ENCODE results near the gene FLAD1.

FLAD1 gene

DNA sequence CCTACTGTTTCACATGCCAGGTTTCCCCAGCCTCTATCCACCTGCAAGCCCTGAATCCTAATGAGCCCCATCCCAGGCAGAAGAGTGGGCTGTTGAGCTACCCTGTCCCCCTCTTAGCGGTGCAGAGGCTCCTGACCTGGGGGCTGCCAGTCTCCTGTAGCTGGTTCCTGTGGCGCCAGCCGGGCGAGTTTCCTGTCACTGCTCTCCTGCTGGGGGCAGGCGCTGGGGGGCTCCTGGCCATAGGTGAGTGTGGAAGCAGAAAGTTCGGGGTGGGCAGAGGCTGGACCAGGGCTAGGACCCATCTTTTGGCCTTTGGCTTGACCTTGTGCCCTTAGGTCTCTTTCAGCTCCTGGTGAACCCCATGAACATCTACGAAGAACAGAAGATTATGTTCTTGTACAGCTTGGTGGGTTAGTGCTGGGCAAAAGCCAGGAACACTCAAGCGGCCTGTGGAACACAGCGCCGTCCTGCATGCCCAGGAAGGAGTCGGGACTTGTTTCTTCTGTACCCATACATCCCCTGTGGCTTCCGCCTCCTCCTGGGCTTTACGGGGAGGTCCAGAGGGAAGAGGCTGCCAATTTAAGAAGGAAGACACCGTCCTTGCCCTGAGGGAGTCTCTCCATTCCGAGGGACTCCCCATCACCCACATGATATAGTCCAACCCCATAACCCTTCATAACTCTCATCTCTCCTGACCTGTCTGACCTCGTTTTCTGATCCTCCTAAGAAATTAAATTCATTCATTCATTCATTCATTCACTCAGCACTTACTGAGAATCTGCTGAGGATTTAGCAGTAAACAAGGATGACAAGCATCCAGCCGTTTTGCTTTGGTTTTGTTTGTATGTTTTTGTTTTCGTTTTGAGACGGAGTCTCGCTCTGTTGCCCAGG lies 51.4 kb downstream of the FLAD1 start:
- no peak for DNase-seq (ENCODE audit: low read depth in 4 of 4, low spot score in 1 of 4)

DNA sequence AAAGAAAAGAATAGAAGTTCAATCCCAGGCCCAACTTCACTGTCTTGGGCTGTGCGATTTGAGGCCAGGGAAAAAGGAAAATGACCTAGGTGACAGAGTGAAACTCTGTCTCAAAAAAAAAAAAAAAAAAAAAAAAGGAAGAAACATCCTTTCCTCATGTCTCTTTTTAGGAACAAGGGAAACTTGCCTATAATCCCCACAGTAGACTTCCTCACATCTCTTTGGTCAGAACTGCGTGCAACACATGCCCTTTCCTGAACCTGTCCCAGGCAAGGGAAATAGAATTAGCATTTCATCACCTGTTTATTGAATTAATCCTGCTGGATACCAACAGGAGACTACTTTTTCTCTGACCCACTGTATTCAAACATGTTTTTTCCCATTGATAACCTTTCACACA lies 52.8 kb downstream of the FLAD1 start:
- DNase-seq (ENCODE audit: low read depth in 4 of 4, low spot score in 1 of 4): no peak

GRCh38 chr1:155037043-155037442 lies 53.9 kb downstream of the FLAD1 start:
- DNase-seq (ENCODE audit: low read depth in 4 of 4, low spot score in 1 of 4): no peak

GRCh38 chr1:155037851-155038441 lies 54.8 kb downstream of the FLAD1 start:
- no peak for DNase-seq (ENCODE audit: low read depth in 4 of 4, low spot score in 1 of 4)

DNA sequence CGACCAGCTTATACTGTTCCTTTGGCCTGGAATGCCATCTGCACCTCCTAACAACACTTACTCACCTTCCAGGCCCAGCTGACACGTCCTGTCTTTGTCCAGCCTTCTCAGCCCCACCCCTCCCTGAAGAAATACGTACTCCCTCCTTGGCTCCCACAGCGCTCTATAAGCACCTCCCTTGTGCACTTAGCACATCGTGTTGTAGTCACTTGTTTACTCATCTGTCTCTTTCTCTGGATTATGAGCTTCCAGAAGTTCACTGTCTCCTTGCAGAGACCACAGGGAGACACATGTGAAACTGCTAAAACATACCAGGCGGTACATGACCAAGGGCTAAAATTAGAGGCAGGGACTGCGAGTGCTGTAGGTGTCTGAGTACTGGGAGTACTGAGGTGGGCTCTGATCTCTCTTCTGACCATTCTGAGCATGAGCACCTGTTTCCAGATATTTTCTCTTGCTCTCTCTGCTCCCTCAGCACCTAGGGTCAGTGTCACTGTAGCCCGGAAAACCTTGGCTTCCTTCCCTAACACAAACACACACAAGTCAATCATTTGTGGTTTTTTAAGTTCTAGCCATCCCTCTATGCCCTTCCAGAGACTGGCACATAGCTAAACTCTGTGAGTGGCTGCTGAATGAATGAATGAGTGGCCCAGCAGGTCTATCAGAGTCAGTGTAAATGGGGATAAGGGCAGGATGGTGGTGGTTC lies 55.6 kb downstream of the FLAD1 start:
- DNase-seq (ENCODE audit: low read depth in 4 of 4, low spot score in 1 of 4): no peak

DNA sequence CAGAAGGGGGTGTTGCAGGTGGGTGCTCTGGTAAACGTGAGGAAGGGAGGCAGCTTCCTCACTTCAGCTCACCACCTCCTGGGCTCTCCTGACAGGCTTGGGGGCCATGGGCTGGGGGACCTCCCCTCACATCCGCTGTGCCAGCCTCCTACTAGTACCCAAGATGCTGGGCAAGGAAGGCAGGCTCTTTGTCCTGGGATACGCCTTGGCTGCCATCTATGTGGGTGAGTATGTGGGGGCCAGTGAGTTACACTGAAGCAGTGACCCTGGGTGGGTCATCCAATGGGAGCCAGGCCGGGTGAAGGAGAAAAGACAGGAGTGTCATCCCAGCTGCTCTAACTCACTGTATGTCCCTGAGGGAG lies 56.1 kb downstream of the FLAD1 start:
- DNase-seq (ENCODE audit: low read depth in 4 of 4, low spot score in 1 of 4): no peak

DNA sequence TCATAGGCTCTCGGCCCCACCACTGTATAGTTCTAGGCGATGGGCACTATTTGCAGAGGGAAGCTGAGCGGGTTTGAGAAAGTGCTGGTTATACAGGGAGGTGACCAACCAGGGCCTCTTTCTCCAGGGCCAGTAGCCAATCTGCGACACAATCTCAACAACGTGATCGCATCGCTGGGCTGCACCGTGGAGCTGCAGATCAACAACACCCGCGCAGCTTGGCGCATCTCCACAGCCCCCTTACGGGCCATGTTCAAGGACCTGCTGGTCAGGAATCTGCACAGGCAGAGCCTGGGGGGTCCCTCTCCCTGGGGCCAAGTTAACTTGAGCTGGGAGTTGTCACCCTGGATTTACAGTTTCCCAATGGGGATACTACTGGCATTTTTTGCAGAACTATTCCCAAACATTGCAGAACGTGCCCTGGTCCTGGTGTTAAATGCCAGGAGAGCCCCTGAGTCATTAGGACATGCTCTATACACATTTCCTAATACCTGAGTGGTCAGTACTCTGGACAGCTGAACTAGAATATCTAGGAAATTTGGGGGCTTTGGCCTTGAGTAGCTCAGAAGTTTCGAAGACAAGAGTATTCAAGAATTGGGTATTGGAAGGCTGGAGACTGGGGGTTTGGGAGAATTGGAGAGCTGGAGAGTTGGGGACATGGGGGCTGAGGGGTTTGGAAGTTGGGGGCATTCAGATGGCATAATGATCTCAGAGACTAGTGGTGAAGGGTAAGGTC lies 57.4 kb downstream of the FLAD1 start:
- no peak for DNase-seq (ENCODE audit: low read depth in 4 of 4, low spot score in 1 of 4)

Data from stimulated activated CD4-positive, alpha-beta T cell treated with anti-CD3 and anti-CD28 coated beads, Interleukin-1b, Interleukin-23, amount 100 ng/mL, for 24 hours (primary cell).